H1 (cell line): ENCODE data around the gene ITGB7. TPM values are rescaled to one million over a fixed set of nuclear protein-coding genes. Genes with fewer than 3 reads are reported as not detected.

ENCODE experiments used
- CTCF ChIA-PET: fragments of 300-600 bp; sonication (Branson Sonifier 250); formaldehyde crosslinking; loops from one replicate; lab custom pipeline; 2021; ENCODE audit not compliant: partially characterized antibody; lab: Charles Lee
- POLR2A ChIA-PET: fragments of 300-600 bp; sonication (Branson Sonifier 250); formaldehyde crosslinking; loops from one replicate; lab custom pipeline; 2021; ENCODE audit warnings: inconsistent platforms; ENCODE audit not compliant: partially characterized antibody; lab: Charles Lee
- DNase-seq, 2 experiments: peaks; one replicate each; pipeline versions ENCODE4 v3.0.0 to v3.0.0-alpha.2; 2010 to 2022; ENCODE audit warnings: low spot score in 2 of 2, low read depth in 1 of 2, mixed read lengths in 1 of 2
- FAIRE-seq: peaks from 2 replicates; lab custom pipeline; 2011; peaks lifted over from hg19 to GRCh38; lab: Jason Lieb, UNC
- H2AFZ ChIP-seq: 2 replicates; pipeline ENCODE4 v1.8.1; 2012; ENCODE audit warnings: low read length, inconsistent platforms
- H2AK5ac ChIP-seq: 2 replicates; pipeline ENCODE4 v1.6.1; 2013; ENCODE audit warnings: low read depth, low read length
- H2BK120ac ChIP-seq: replicated peaks from 2 replicates; pipeline ENCODE3; 2013; ENCODE audit warnings: low read depth, low read length, inconsistent platforms
- H2BK12ac ChIP-seq: 2 replicates; pipeline ENCODE4 v1.6.1; 2013; ENCODE audit warnings: low read depth, low read length
- H2BK15ac ChIP-seq: 2 replicates; pipeline ENCODE4 v1.6.1; 2013; ENCODE audit warnings: low read length
- H2BK20ac ChIP-seq: 2 replicates; pipeline ENCODE4 v1.6.1; 2013; ENCODE audit warnings: low read length
- H2BK5ac ChIP-seq: 2 replicates; pipeline ENCODE4 v1.6.1; 2013; ENCODE audit warnings: low read depth, low read length
- H3K14ac ChIP-seq: 2 replicates; pipeline ENCODE4 v1.6.1; 2013; ENCODE audit warnings: inconsistent platforms; ENCODE audit not compliant: insufficient read length
- H3K18ac ChIP-seq: 2 replicates; pipeline ENCODE4 v1.6.1; 2013; ENCODE audit warnings: low read length; ENCODE audit errors: extremely low read depth
- H3K23ac ChIP-seq: 2 replicates; pipeline ENCODE4 v1.6.1; 2013; ENCODE audit warnings: inconsistent platforms; ENCODE audit not compliant: insufficient read length
- H3K23me2 ChIP-seq: 2 replicates; pipeline ENCODE4 v1.6.1; 2013; ENCODE audit warnings: low read depth, low read length
- H3K27ac ChIP-seq: 2 replicates; pipeline ENCODE4 v1.6.1; 2011; ENCODE audit warnings: low read depth, low read length, inconsistent platforms
- H3K27me3 ChIP-seq, 4 experiments: replicated peaks in 1 of 4; 1 replicate in 1 of 4; 2 replicates in 3 of 4; pipeline versions ENCODE4 v1.6.1 to v1.8.1; 2011 to 2013; ENCODE audit warnings: low read length in 3 of 4, mild to moderate bottlenecking in 3 of 4, inconsistent platforms in 2 of 4, mixed read lengths in 2 of 4, moderate library complexity in 1 of 4; ENCODE audit not compliant: control insufficient read depth in 3 of 4, insufficient read depth in 3 of 4; ENCODE audit errors: extremely low read depth in 1 of 4
- H3K36me3 ChIP-seq, 4 experiments: 2 replicates each; pipeline versions ENCODE4 v1.6.1 to v1.8.1; 2011 to 2013; ENCODE audit warnings: mild to moderate bottlenecking in 4 of 4, low read length in 3 of 4, moderate library complexity in 2 of 4, control low read depth in 1 of 4, inconsistent platforms in 1 of 4; ENCODE audit not compliant: insufficient read depth in 4 of 4, control insufficient read depth in 2 of 4
- H3K4ac ChIP-seq: replicated peaks from 2 replicates; pipeline ENCODE3; 2013; ENCODE audit warnings: low read length, low read depth, mixed read lengths, inconsistent platforms; ENCODE audit not compliant: insufficient read length
- H3K4me1 ChIP-seq, 4 experiments: replicated peaks in 1 of 4; 1 replicate in 1 of 4; 2 replicates in 3 of 4; pipeline versions ENCODE4 v1.6.1 to v1.8.1; 2011 to 2013; ENCODE audit warnings: low read length in 3 of 4, inconsistent platforms in 2 of 4, mixed read lengths in 1 of 4; ENCODE audit not compliant: insufficient read depth in 4 of 4, control insufficient read depth in 3 of 4
- H3K4me2 ChIP-seq, 2 experiments: 2 replicates each; pipeline versions ENCODE4 v1.6.1 to v1.8.1; 2011 to 2013; ENCODE audit warnings: low read depth in 2 of 2, low read length in 2 of 2, control low read depth in 1 of 2, inconsistent platforms in 1 of 2, mild to moderate bottlenecking in 1 of 2; ENCODE audit not compliant: insufficient read depth in 1 of 2
- H3K4me3 ChIP-seq, 4 experiments: fragments of 200-600, 300-600 bp in 1 of 4; sonication (generic), shearing (Covaris generic), sonication (Bioruptor Twin) in 1 of 4; 2 replicates each; pipeline versions ENCODE4 v1.5.1 to v1.8.1; 2011 to 2016; ENCODE audit warnings: low read length in 4 of 4, low read depth in 3 of 4, control low read depth in 2 of 4, inconsistent platforms in 2 of 4, mild to moderate bottlenecking in 2 of 4, mixed read lengths in 1 of 4, moderate library complexity in 1 of 4; ENCODE audit not compliant: insufficient read depth in 2 of 4; ENCODE audit errors: extremely low read depth in 1 of 4
- H3K56ac ChIP-seq: replicated peaks from 2 replicates; pipeline ENCODE3; 2013; ENCODE audit warnings: low read depth, mild to moderate bottlenecking, mixed read lengths, low read length, inconsistent platforms; ENCODE audit not compliant: insufficient read length
- H3K79me1 ChIP-seq: 2 replicates; pipeline ENCODE4 v1.6.1; 2013; ENCODE audit warnings: low read depth, low read length, control low read depth
- H3K79me2 ChIP-seq, 2 experiments: 2 replicates each; pipeline versions ENCODE4 v1.6.1 to v1.8.1; 2012 to 2013; ENCODE audit warnings: low read length in 2 of 2, mild to moderate bottlenecking in 2 of 2, inconsistent platforms in 1 of 2; ENCODE audit not compliant: insufficient read depth in 2 of 2, control insufficient read depth in 1 of 2
- H3K9ac ChIP-seq, 4 experiments: replicated peaks in 1 of 4; 1 replicate in 1 of 4; 2 replicates in 3 of 4; pipeline versions ENCODE4 v1.6.1 to v1.8.1; 2011 to 2013; ENCODE audit warnings: low read depth in 3 of 4, low read length in 3 of 4, control low read depth in 2 of 4, mild to moderate bottlenecking in 2 of 4, moderate library complexity in 2 of 4, inconsistent platforms in 1 of 4; ENCODE audit errors: extremely low read depth in 1 of 4
- H3K9me3 ChIP-seq, 2 experiments: 2 replicates each; pipeline versions ENCODE4 v1.6.1 to v1.8.1; 2012 to 2013; ENCODE audit warnings: mild to moderate bottlenecking in 2 of 2, moderate library complexity in 2 of 2, control low read depth in 1 of 2, inconsistent platforms in 1 of 2, low read depth in 1 of 2, low read length in 1 of 2, mixed read lengths in 1 of 2; ENCODE audit not compliant: insufficient read depth in 2 of 2
- H4K20me1 ChIP-seq, 2 experiments: replicated peaks in 1 of 2; 2 replicates each; pipeline versions ENCODE3 to v1.8.1; 2011 to 2013; ENCODE audit warnings: inconsistent platforms in 2 of 2, low read length in 2 of 2, mild to moderate bottlenecking in 1 of 2; ENCODE audit not compliant: insufficient read depth in 2 of 2, control insufficient read depth in 1 of 2
- H4K5ac ChIP-seq: 2 replicates; pipeline ENCODE4 v1.6.1; 2013; ENCODE audit warnings: low read length, low read depth, mixed read lengths, inconsistent platforms; ENCODE audit not compliant: insufficient read length
- H4K8ac ChIP-seq: 2 replicates; pipeline ENCODE4 v1.8.0; 2013; ENCODE audit warnings: mild to moderate bottlenecking, moderate library complexity, low read length, inconsistent platforms; ENCODE audit not compliant: insufficient read depth; ENCODE audit errors: extremely low read depth
- H4K91ac ChIP-seq: replicated peaks from 2 replicates; pipeline ENCODE3; 2013; ENCODE audit warnings: low read length, mixed read lengths, inconsistent platforms; ENCODE audit not compliant: insufficient read length
- EP300 ChIP-seq, 2 experiments: IDR thresholded peaks; 1 replicate in 1 of 2; 2 replicates in 1 of 2; pipeline ENCODE4 v1.6.1; 2011 to 2012; ENCODE audit warnings: low read depth in 2 of 2, low read length in 2 of 2, mild to moderate bottlenecking in 2 of 2, borderline replicate concordance in 1 of 2, inconsistent platforms in 1 of 2, moderate library complexity in 1 of 2
- EZH2 ChIP-seq: fragments of 200-600 bp; sonication (generic); IDR thresholded peaks from 2 replicates; pipeline ENCODE4 v1.7.1; 2012; ENCODE audit warnings: low read depth, mild to moderate bottlenecking, moderate library complexity, low read length, inconsistent platforms; ENCODE audit not compliant: severe bottlenecking
- KDM1A ChIP-seq: fragments of 200-600, 300-600 bp; sonication (generic); IDR thresholded peaks from 2 replicates; pipeline ENCODE4 v1.7.1; 2016; ENCODE audit warnings: mild to moderate bottlenecking, low read length, borderline replicate concordance
- SUZ12 ChIP-seq: fragments of 200-600 bp; sonication (generic); IDR thresholded peaks from 2 replicates; pipeline ENCODE4 v1.6.1; 2012; ENCODE audit warnings: mild to moderate bottlenecking, inconsistent platforms, low read length, moderate library complexity, mixed read lengths
- WGBS, 2 experiments: shearing (Covaris generic) in 1 of 2; methylation state at CpG; one replicate each; pipeline versions ENCODE4 v1.1.6 to v1.1.7; 2013 to 2015; ENCODE audit warnings: low lambda C conversion rate in 2 of 2, mixed read lengths in 2 of 2, inconsistent platforms in 1 of 2, low coverage in 1 of 2, missing lambda C conversion rate in 1 of 2; ENCODE audit not compliant: insufficient replicate concordance in 2 of 2, insufficient coverage in 1 of 2, insufficient read length in 1 of 2; ENCODE audit errors: extremely low coverage in 1 of 2, missing lambda C conversion rate in 1 of 2; 5-methylcytosine and 5-hydroxymethylcytosine counted together
- polyA plus RNA-seq, 7 experiments: library from polyadenylated mRNA; depleted of rRNA in 3 of 7; stranded (reverse) in 5 of 7; unstranded in 2 of 7; fragments of >200 nt in 5 of 7; fragments of 200-250 nt in 2 of 7; gene quantifications; 1 replicate in 5 of 7; 2 replicates in 1 of 7; 4 replicates in 1 of 7; pipeline versions ENCODE4 v1.2.1 to v1.2.3, GENCODE V29; 2011 to 2013; ENCODE audit warnings: missing spikeins in 2 of 7, mixed read lengths in 2 of 7
- total RNA-seq: library from RNA; stranded (reverse); fragmentation: NEBNext Ultra II Directional; extraction: Animal tissue kit (Norgen Biotek cat#: 25700); gene quantifications from 2 replicates; pipeline ENCODE4 v1.2.1, GENCODE V29; 2021

The ITGB7 gene
- total and polyA plus RNA-seq, 2 of the 8 experiments (the other 6 are each of a cell fraction or from before 2014, with no cell fraction given), result 0.35 to 0.54 TPM

GRCh38 chr12:53160673-53161072, 46.4 kb downstream of the ITGB7 start:
- no peak overlapping the region for H2BK20ac ChIP-seq
- DNase-seq (no peak), FAIRE-seq (no peak)
- no peak overlapping the region for H3K4me2 ChIP-seq
- no peak overlapping the region for H3K27ac ChIP-seq
- H3K23ac ChIP-seq, result no peak overlapping the region
- H3K18ac ChIP-seq, result no peak overlapping the region
- H2BK12ac ChIP-seq, result no peak overlapping the region
- 94% methylated on average over 2 of the region's 2 CpGs; no CpG with 5 or more reads in 1 of the 2 experiments for WGBS, 2 experiments
- no peaks in the 10 kb centered on the region for H4K20me1 ChIP-seq
- POLR2A ChIA-PET, result interaction anchor here (0.7 to 3.9 kb wide), 9 partner anchors 11 to 152 kb away, joined by 3 to 18 read pairs (median 4); partner anchors contain the start of genes CSAD and ZNF740
- no peak overlapping the region for H2BK120ac ChIP-seq
- no peak overlapping the region for H4K8ac ChIP-seq
- no peak overlapping the region for H3K4me3 ChIP-seq
- no peak overlapping the region for H2BK5ac ChIP-seq
- H3K79me1 ChIP-seq, result no peaks in the 10 kb centered on the region
- peaks cover 0 to 13% (median 7%) of the 10 kb centered on the region in 4 experiments; a peak in 5 of 7 replicates for H3K27me3 ChIP-seq
- H3K4me1 ChIP-seq, result peaks cover 0 to 3% (median 1%) of the 10 kb centered on the region in 4 experiments; a peak in 2 of 7 replicates
- H4K5ac ChIP-seq, result no peak overlapping the region
- no peaks in the 10 kb centered on the region for H3K36me3 ChIP-seq
- CTCF ChIA-PET, result interaction anchor here (0.6 to 8.2 kb wide), 46 partner anchors 8 to 246 kb away, joined by 3 to 101 read pairs (median 6); partner anchors contain the start of genes CSAD, ESPL1, IGFBP6 and ITGB7
- no peak overlapping the region for H2BK15ac ChIP-seq
- no peaks in the 10 kb centered on the region for H3K23me2 ChIP-seq
- no peaks in the 10 kb centered on the region for H3K9me3 ChIP-seq
- no peak overlapping the region for H4K91ac ChIP-seq
- H3K9ac ChIP-seq, result no peak overlapping the region
- H2AFZ ChIP-seq, result no peak overlapping the region
- H3K79me2 ChIP-seq, result no peaks in the 10 kb centered on the region
- H3K56ac ChIP-seq, result no peak overlapping the region
- no peak overlapping the region for H3K4ac ChIP-seq
- H3K14ac ChIP-seq, result no peak overlapping the region
- no peak overlapping the region for H2AK5ac ChIP-seq
- TF ChIP-seq KDM1A, result no peak
- no peak for TF ChIP-seq EZH2
- TF ChIP-seq SUZ12, result no peak
- TF ChIP-seq EP300 (IDR thresholded peaks at IDR 0.05; ENCODE audit: borderline replicate concordance in 1 of 2, low read depth in 2 of 2, low read length in 2 of 2), result no peak
